OCI-M1 (cell line): Measurements from ENCODE around the gene CORIN.

Source experiments
- DNase-seq: peaks from one replicate; lab custom pipeline; 2025; lab: John Stamatoyannopoulos, UW

CORIN gene

DNA sequence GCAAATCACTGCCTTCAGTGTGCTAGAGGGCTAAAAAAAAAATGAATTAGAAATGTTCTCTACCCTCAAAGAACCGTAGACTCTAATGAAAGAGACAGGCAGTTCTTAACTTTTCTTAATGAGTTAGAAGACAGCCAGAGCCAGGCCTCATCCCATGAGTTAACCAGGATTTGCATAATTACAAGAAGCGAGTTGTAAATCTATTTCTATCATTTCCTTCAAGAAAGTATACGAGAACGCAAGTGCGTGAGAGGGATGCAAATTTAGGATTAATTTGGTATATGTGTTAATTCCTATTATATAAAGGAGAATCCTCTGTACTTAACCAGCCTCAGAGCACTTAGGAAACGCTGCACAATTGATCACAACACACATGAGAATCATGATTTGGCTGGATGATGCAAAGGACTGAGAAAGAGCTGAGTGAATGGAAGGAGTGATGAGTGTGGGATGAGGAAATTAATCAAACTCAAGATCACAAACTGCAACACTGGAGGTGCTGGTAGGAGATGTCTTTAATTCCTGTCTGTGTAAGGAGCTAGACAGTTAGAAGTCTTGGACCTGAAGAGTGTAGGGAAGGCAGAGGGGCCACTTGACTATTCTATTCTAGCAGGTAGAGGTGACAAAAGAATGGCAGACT, 195.6 kb downstream of the CORIN start:
- no peak for DNase-seq

DNA sequence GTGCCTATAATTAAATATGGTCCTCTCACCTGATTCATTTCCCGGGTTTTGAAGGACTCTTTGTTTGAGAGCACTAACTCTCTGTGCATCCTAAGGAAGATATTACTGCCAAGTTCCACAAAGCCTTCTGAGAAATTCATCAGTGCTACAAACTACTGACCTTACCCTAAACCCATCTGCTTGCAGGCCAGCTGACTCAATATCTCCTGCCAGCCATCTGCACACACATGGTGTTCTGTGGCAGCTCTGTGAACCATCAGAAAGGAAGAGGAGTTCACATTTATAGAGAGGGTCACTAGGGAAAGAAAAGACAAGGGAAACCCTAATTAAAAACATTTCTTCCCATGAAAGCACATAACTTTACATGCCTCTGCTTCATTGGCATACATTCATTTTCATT, 196.1 kb downstream of the CORIN start:
- DNase-seq, result peak; percentile 18

DNA sequence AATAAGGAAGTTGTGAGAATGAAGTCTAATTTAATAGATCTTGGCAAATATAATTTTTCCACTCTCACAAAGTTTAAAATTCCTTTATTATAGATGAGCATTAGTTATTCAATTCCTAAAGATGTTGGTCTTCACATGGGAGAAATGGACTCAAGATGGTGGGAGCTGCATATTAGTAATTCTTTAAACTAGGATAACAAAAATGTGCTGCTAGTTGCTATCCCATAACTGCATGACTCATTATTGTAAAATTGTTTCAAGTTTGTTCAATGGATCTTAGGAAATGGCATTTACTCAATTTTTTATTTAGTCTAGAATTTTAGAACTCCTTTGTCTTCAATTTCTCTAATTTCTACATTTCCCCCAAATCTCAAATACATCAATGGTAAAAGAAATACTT, 197.0 kb downstream of the CORIN start:
- no peak for DNase-seq

DNA sequence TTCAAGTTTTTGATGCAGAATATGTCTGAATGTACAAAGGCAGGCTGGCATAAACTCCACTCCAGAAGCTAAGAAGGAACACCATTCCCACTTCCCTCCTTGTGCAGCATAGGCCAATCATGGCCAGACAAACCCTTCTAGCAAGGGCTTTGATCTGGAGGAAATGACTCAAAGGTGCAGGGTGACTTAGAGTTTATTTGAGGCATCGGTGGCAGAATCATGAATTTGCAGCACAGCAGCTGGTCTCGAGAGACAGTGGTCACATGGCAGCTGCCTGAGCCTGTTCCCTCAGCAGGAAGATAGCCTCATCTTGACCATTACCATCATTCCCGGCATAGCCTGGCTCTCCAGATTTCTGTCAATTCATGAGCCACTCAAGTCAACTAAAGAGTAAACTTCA, 198.3 kb downstream of the CORIN start:
- peak; percentile 12 for DNase-seq

DNA sequence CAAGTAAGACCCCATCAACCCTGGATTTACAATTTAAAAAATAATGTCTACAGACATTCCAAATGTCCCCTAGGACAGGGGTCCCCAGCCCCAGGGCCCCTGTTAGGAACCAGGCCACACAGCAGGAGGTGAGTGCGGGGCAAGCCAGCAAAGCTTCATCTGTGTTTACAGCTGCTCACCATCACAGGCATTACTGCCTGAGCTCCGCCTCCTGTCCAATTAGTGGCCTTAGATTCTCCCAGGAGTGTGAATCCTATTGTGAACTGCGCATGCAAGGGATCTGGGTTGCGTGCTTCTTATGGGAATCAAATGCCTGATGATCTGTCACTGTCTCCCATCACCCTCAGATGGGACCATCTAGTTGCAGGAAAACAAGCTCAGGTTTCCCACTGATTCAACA, 206.7 kb downstream of the CORIN start:
- no peak for DNase-seq

DNA sequence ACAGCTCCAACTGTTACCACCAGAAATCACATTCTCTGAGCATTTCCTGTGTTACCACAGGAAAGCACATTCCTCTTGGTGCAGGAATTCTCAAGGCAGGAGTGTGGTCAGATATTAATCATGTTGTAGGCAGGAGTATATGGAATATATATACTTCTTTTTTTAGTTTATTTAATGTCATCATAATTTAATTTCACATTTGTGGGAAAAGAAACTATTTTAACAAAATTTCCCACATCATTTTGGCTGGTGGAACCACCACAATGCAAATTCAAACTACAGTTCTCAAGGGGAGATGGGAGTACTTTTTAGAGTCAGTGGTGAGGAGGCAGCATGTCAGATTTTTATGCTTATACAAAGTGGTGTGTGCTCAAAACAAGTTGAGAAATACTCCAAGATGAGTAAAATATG, 213.8 kb downstream of the CORIN start:
- DNase-seq, result no peak

DNA sequence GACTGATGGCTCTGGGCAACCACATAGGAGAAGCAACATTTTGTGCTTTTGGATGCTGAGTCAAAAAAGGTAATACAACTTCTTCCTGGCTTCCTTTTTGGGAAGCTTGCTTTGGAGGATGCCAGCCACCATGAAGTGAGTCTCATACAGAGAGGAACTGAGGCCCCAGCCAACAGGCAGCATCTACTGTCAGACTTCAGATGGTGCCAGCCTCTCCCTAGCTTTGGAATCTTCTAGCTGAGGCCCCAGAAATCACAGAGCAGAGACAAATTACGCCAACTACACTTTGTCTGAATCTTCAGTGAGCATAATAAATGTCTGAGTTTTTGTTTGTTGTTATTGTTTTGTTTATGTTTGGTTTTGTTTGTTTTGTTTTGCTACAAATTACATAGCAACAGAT, 216.7 kb downstream of the CORIN start:
- no peak for DNase-seq

DNA sequence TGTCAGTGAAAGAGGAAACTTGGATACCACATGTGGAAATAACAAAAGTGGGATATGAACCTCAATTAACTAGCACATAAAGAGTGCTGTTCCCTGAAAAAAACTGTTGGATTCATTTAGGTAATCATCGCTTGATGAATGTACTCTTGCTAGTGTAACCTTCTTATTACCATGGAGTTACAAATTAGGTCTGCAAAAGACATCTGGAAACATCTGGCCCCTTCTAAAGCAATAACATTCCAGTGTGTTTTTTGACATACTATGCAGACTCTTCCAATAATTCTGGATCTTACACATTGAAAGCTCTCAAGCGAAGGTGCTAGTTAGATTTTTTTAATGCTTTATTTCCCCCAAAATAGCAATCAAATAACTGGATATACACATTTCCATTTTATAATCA, 218.2 kb downstream of the CORIN start:
- no peak for DNase-seq

DNA sequence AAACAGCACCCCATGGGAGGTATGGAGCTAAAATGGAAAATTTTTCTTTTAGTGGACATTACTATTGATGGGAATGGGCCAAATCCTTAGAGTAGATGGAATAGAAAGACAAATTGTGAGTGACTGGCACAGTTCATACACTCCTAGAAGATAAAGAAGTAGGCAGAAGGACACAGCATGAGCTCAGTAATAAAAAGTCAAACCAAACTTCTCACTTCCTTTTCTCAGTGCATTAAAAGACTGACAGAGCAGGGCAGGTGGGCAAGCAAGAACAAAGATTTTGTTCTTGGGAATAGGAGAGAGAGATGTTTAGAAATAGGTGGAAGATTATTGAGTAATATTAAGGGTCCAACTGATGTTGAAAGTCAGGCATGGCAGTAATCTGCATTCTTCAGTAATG, 220.3 kb downstream of the CORIN start:
- DNase-seq, result no peak

DNA sequence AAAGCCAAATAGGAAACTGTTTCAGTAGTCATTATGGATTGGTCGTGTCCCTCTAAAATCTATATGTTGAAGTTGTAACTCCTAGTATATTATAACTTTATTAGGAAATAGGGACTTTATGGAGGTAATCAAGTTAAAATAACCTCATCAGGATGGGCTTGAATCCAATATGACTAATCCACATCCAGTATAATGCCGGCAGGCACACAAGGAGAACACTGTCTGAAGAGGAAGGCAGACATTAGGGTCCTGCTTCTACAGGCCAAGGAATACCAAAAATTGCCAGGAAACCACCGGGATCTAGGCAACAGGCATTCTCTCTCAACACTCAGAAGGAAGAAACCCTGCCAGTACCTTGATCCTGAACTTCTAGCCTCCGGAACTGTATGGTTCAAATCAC, 222.5 kb downstream of the CORIN start:
- no peak for DNase-seq

DNA sequence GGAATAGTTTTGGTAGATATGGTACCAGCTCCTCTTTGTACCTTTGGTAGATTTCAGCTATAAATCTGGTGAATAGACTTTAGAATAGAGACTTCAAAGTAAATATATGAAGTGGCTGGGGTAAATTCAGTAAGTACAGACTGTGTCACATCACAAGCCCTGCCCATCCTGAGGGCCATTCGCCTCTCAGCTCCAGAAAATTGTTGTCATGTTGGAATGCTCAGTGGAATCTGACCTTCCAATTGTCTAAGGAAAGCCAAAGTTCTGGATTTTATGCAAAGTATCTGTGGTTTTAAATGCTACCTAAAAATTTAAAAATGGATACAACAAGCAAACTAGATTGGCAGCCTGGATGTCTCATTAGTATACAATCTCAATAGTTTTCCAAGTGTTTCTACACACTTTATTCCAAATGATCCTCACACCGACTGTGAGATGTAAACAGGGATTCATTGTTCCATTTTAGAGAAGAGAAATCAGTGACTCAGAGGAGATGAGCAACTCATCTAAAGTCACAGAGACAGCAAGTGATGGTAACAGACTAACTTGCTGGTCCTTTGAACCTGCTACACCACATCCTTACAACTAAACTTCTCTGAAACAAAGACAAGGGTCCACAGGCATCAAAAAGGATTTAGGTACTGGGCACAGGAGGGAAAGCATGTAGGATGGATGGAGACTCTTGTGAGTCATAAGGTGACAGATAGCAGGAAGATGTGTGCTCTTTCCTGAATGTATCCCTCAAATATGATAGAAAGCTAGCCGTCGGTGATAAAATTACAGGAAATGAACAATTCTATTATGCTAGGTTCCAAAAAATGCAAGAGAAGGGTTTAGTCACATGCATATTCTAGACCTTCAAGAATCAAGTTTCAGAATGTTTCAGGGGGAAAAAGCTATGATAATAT, 225.5 kb downstream of the CORIN start:
- no peak for DNase-seq

DNA sequence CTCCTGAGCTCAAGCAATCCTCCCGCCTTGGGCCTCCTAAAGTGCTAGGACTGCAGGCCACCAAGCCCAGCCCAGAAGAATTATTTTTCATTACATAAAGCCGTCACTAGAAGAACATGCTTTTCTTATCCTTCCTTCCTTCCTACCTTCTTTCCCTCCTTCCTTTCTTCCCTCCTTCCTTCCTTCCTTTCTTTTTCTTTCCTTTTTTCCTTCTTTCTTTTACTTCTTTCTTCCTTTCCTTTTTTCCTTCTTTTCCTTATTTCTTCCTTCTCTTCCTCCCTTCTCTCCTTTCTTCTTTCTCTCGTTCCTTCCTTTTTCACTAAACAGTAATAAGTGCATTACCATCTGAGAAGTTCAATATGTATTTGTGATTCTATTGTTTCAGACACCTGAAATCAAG, 231.4 kb downstream of the CORIN start:
- no peak for DNase-seq

DNA sequence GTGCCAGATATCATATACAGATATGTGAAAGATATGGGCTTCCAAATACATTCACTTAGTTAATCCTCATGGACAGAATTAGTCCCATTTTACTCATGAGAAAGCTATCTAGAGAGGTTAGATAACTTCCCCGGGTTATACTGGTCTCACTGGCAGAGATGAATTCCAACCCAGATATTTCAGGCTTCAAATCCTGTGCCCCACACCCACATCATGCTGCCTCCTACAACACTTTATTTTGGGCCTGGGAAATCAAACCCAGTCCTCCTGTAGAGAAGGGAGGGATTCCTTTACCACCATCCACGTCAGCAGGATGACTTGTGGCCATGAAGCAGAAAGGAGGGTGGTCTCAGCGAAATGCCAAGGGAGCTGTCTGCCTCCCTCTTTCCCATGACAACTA, 239.0 kb downstream of the CORIN start:
- DNase-seq, result no peak

DNA sequence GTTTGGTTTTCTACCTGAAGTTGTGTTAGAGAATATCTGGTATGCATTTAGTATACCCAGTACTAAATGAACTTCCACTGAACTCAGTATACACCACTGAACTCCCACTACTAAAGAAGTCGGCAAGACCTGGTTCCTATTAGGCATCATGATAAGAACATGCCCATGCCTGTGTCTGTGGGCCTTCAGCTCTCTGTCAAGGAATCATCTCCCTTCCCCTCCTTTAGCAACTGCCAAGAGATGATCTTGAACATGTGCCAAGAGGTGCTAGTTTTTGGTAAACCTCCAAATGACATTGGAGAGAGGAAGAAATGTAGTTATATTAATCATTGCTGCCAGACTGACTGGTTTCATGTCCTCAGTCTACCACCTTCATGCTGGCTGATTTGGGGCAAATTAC, 239.5 kb downstream of the CORIN start:
- no peak for DNase-seq

DNA sequence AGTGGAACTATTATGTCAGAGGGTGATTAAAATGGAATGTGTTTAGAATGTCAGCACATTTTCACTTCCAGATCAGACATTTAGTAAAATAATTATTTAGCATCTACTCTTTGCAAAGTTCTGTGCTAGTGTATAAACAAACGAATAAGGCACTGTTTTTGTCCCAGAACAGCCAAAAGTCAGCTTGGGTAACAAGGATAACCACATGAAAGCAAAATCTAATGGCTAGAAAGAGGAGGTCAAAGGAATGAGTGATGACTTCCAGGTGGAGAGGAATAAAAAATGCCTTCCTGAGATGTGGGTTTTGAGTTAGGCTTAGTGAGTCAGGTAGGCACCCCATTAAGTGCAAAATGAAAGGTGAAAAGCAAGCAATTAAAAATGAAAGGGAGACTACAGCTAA, 240.2 kb downstream of the CORIN start:
- DNase-seq, result no peak

DNA sequence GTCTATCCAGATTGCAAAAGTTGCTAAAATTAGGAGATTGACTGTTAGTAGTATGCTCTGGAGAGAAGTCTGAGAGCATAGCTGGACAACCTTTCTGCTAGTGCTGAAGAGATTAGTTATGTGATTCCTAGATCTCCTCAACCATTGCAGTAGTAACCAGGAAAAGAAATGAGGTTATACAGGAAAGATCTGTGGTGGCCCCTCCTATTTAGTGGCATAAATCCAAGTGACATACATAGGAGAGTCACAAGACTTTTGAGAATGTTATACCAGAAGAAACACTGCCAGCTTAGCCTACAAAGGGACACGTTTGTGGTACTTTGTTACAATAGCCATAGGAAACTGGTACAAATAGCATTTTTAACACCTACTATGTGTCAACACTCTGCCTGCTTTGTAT, 247.5 kb downstream of the CORIN start:
- no peak for DNase-seq

DNA sequence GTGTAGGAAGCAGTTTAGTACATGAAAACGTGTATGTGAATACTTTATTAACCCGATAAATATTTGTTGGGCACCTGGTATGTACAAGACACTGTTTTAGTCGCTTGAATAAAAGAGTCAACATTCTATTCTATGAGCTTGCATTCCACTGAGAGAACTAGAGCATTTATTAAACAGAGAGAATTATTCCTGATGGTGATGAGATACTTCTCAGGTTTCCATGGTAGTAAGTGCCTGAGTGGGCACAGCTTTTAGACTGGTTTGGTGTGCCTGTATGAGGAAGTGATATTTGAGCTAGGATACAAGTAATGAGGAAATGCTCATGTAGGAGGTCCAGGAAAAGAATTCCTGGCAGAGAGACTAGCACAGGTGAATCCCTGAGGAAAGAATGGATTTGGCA, 258.6 kb downstream of the CORIN start:
- DNase-seq, result no peak

DNA sequence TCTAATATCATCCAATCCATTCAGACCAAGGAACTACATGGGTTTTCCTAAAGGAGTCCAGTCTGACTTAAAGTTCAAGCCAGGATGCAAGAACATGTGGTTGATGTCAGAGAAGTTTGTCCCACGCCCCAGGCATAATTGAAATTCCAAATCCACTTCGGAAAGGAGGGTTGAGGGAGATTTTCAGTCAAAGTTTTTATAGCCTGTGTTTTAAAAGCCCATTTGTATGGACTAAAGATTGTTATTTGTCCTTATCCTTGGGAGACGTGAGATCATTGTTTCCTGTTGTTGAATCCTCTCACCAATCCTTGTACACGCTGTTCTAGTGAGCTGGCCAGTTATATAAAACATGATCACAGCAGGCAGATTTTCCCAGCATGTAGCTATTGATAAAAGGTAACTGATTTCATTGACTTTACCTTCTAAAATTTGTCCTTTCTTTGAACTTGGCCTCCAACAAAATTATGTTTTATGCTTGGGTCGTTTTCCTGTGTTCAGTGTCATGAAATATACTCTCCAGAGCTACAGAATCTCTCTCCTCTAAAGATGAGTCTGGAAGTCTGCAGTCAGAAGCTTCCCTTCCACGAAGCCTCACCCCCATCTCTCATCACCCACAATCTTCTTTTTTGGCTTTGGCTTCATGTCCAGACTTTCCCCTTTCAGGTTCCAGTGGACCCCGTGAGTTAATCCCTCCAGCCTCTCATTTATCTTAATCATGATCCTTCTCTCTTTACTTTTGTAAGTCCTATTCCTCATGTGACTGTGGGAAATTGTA, 259.9 kb downstream of the CORIN start:
- DNase-seq, result no peak

DNA sequence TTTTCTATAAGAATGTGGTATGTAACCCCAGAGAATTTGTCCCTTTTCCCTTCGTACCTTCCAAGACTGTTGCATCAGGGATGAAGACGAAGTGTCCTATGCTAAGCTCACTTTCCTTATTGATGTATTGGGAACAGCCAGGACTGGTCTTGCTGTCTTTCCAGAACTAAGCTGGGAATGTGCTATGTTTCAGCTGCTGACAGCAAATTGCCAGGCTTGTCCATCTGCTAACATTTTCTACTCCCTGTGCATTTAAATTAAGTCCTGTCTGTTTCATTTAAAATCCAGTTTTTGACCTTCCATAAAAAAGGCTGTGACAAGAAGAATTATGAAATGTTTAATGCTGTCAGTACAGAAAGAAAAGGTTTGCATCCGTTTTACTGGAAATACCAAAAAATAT, 264.9 kb downstream of the CORIN start:
- no peak for DNase-seq

DNA sequence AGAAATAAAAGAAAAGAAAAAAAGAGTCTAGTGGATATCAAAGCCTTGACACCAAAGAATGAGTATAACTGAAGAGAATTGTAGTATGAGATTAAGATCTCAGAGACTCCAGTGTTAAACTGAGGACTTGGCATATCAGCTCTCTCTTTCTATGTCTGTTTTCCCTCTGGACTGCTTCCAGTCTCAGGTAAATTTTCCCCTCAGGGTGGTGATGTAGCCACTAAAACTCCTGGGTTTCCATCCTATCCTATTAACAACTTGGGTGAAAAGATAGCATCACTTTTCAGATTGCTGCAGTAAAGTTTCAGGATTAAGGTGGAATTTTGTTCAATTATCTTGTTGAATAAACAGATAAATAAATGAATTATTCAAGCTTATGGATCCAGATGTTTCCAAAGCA, 267.1 kb downstream of the CORIN start:
- no peak for DNase-seq

DNA sequence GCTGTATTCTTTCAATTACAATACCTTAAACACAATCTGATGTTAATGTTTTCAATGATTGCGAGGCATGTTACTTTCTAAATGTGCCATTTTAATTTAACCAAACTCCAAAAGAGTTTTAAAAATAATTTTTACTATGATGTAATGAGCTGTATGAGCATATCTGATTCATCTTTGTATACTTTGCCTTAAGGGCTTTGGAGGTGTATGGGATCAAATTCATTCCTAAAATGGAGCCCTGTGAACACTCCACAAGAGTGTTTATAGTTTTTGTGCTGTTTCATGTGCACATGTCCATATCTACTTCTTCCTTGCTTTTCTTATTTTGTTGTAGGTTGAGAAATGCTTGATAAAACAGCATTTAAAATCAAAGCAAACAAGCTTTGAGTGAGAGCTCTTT, 270.4 kb downstream of the CORIN start:
- peak; percentile 60 for DNase-seq

DNA sequence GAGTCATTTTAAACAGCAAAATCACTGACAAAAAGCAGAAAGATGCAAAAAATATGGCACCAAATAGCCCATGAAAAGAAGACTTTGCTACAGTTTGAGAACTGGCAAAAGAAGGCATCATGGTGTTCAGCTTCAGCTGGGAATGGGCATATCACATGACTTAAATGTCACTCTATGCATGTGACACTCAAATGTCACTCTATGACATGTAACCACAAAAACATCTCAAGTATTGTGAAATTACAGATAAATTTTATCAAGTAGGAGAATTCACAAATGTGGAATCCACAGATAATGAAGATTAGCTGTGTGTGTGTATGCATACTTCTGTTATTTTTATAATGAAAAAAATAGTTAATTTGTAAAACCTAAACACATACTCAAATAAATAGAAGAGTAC, 270.9 kb downstream of the CORIN start:
- DNase-seq, result peak; percentile 89

DNA sequence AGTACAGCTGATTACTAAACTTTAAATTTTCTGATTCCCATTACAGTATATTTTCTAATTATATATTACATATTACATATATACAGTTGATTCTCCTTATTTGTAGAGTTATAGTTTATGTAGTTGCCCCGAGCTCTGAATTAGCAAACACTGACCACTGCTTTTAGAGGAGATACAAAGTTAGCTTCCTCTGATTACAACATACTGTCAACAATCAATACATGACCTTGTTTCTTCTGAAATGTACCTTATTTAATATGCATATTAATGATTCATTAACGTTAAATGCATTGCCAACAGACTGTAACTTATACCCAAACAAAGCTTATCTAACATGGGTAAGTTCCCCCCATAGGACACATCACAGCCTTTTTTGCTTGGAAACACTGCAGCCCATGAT, 271.3 kb downstream of the CORIN start:
- no peak for DNase-seq
